ENCODE data around the gene SIX6.

DNA sequence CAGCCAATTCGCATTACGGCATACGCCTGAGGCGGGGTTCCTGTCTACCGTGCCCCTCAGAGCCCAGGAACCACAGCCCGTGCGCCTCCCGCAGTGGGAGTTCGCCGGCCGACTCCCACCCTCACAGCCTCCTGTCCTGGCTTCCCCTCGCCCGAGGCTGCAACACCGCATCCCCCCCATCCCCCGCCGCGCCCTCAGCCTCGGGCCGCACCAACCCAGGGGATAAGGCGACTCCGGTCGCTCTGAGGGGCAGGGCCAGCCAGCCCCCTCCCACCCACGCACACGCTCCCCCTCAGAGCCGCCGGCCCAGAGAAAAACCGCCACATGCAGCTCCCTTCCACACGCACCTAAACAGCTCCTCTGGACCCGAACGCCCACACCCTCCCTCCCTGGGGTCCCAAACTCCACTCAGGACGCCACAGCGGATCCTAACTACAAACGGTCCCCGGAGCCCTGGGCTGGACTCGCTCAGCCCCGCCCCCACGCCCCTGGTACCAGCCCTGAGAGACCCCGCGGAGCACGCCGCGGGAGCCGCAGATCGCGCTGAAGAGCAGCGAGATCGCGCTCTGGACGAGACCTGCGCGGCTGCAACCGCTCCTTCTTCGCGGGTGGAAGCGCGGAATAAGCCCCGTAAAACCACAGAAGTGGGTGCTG is 23.2 kb upstream of the SIX6 start, which contains the start of gene C14orf39:
- TF ChIP-seq SP1 (IDR thresholded peaks at IDR 0.05): no peak
- TF ChIP-seq FOXM1 (IDR thresholded peaks at IDR 0.05; ENCODE audit: borderline replicate concordance): no peak
- no peak for TF ChIP-seq ELF4 (IDR thresholded peaks at IDR 0.05)
- no peak for TF ChIP-seq ZNF384 (IDR thresholded peaks at IDR 0.05)
- no peak for TF ChIP-seq FOXA1 (IDR thresholded peaks at IDR 0.05)

All from HEK293T (cell line).